ENCODE measurements around the gene CHKA. TPM values are rescaled to one million over a fixed set of nuclear protein-coding genes. Genes with fewer than 3 reads are reported as not detected.

Gene CHKA
- total and polyA plus RNA-seq, 2 of the 8 experiments (the other 6 are each of a cell fraction or from before 2014, with no cell fraction given): 61.2 to 86.6 TPM

- no peak for DNase-seq (ENCODE audit: low read depth in 1 of 2, low spot score in 2 of 2)
- CTCF ChIA-PET (ENCODE audit: partially characterized antibody): interaction anchor here (1.2 kb wide), 1 partner anchor 144 kb away, joined by 3 read pairs; no protein-coding TSS in a partner anchor
- peaks cover 43 to 92% (median 85%) of the 10 kb centered on the region in 4 experiments for H3K36me3 ChIP-seq (ENCODE audit: control insufficient read depth in 2 of 4, insufficient read depth in 4 of 4, low read length in 3 of 4)
- TF ChIP-seq KDM4A (IDR thresholded peaks at IDR 0.05; ENCODE audit: low read depth, low read length, severe bottlenecking) (no peak), BRCA1 (IDR thresholded peaks at IDR 0.05; ENCODE audit: low read depth, low read length) (no peak), SP1 (IDR thresholded peaks at IDR 0.05; ENCODE audit: low read depth, low read length) (no peak), JUN (IDR thresholded peaks at IDR 0.05; ENCODE audit: low read depth, low read length) (no peak), CBX5 (IDR thresholded peaks at IDR 0.05; ENCODE audit: low read depth, low read length) (no peak), RBBP5 (IDR thresholded peaks at IDR 0.05; ENCODE audit: borderline replicate concordance, low read depth, low read length) (no peak), BCL11A (IDR thresholded peaks at IDR 0.05; ENCODE audit: low read depth in 2 of 2, low read length in 2 of 2) (no peak), TCF12 (IDR thresholded peaks at IDR 0.05; ENCODE audit: low read depth, low read length) (no peak), SAP30 (IDR thresholded peaks at IDR 0.05; ENCODE audit: insufficient read depth, insufficient replicate concordance, low read length) (no peak), JUND (IDR thresholded peaks at IDR 0.05; ENCODE audit: low read length) (no peak), HDAC6 (IDR thresholded peaks at IDR 0.05; ENCODE audit: low read depth, low read length) (no peak), SRF (IDR thresholded peaks at IDR 0.05; ENCODE audit: low read depth, low read length) (no peak), EP300 (IDR thresholded peaks at IDR 0.05; ENCODE audit: borderline replicate concordance in 1 of 2, low read depth in 2 of 2, low read length in 2 of 2) (no peak), RXRA (IDR thresholded peaks at IDR 0.05; ENCODE audit: insufficient read depth, low read depth, low read length) (no peak), SP2 (IDR thresholded peaks at IDR 0.05; ENCODE audit: low read length) (no peak)
Measured at GRCh38 chr11:68064926-68065325, 56.3 kb downstream of the CHKA start.

More at GRCh38 chr11:68064926-68065325, 56.3 kb downstream of the CHKA start:
- Histone ChIP-seq H2BK120ac (replicated peaks; ENCODE audit: low read depth, low read length) (no peak overlapping the region), H2BK5ac (ENCODE audit: low read depth, low read length) (no peak overlapping the region), H4K20me1 (replicated peaks in 1 of 2; ENCODE audit: control insufficient read depth in 1 of 2, insufficient read depth in 2 of 2, low read length in 2 of 2) (peaks cover 4 to 6% of the 10 kb centered on the region in 2 experiments), H3K79me2 (ENCODE audit: control insufficient read depth in 1 of 2, insufficient read depth in 2 of 2, low read length in 2 of 2) (no peaks in the 10 kb centered on the region; a peak in 1 of 4 replicates), H2BK15ac (ENCODE audit: low read length) (no peak overlapping the region), H4K8ac (ENCODE audit: extremely low read depth, insufficient read depth, low read length) (no peak overlapping the region), H2AK5ac (ENCODE audit: low read depth, low read length) (no peak overlapping the region), H3K14ac (ENCODE audit: insufficient read length) (no peak overlapping the region), H3K4me3 (ENCODE audit: extremely low read depth in 1 of 4, insufficient read depth in 2 of 4, low read depth in 3 of 4, low read length in 4 of 4) (no peak overlapping the region), H3K79me1 (ENCODE audit: low read depth, low read length) (peaks cover 3% of the 10 kb centered on the region; the same call in 1 of the 2 replicates), H3K27ac (ENCODE audit: low read depth, low read length) (no peak overlapping the region), H4K91ac (replicated peaks; ENCODE audit: insufficient read length, low read length) (no peak overlapping the region), H3K4ac (replicated peaks; ENCODE audit: insufficient read length, low read depth, low read length) (no peak overlapping the region), H4K5ac (ENCODE audit: insufficient read length, low read depth, low read length) (no peak overlapping the region), H3K9ac (replicated peaks in 1 of 4; ENCODE audit: extremely low read depth in 1 of 4, low read depth in 3 of 4, low read length in 3 of 4) (no peak overlapping the region), H3K23ac (ENCODE audit: insufficient read length) (no peak overlapping the region), H3K9me3 (ENCODE audit: insufficient read depth in 2 of 2, low read depth in 1 of 2, low read length in 1 of 2) (no peaks in the 10 kb centered on the region), H2AFZ (ENCODE audit: low read length) (no peak overlapping the region), H3K4me2 (ENCODE audit: insufficient read depth in 1 of 2, low read depth in 2 of 2, low read length in 2 of 2) (no peak overlapping the region), H2BK20ac (ENCODE audit: low read length) (no peak overlapping the region), H3K56ac (replicated peaks; ENCODE audit: insufficient read length, low read depth, low read length) (no peak overlapping the region), H3K18ac (ENCODE audit: extremely low read depth, low read length) (no peak overlapping the region), H2BK12ac (ENCODE audit: low read depth, low read length) (no peak overlapping the region), H3K4me1 (replicated peaks in 1 of 4; ENCODE audit: control insufficient read depth in 3 of 4, insufficient read depth in 4 of 4, low read length in 3 of 4) (no peaks in the 10 kb centered on the region), H3K27me3 (replicated peaks in 1 of 4; ENCODE audit: control insufficient read depth in 3 of 4, extremely low read depth in 1 of 4, insufficient read depth in 3 of 4, low read length in 3 of 4) (no peaks in the 10 kb centered on the region), H3K23me2 (ENCODE audit: low read depth, low read length) (no peaks in the 10 kb centered on the region)
- FAIRE-seq: no peak
- POLR2A ChIA-PET (ENCODE audit: partially characterized antibody): interaction anchor here (1.4 kb wide), 2 partner anchors 9 to 13 kb away, joined by 4 to 5 read pairs; no protein-coding TSS in a partner anchor
- WGBS, 2 experiments (ENCODE audit: extremely low coverage in 1 of 2, insufficient coverage in 1 of 2, insufficient read length in 1 of 2, insufficient replicate concordance in 2 of 2, low coverage in 1 of 2, low lambda C conversion rate in 2 of 2, missing lambda C conversion rate in 1 of 2): 100% methylated on average over 2 of the region's 2 CpGs; no CpG with 5 or more reads in 1 of the 2 experiments

Measured in H1 (cell line).